Activated CD4-positive, alpha-beta T cell treated with anti-CD3 and anti-CD28 coated beads, Interleukin-2, amount 10 ng/mL, durations not matched to agents 7 days and 5 days (primary cell): ENCODE results near the gene PRXL2B. TPM values are rescaled to one million over a fixed set of nuclear protein-coding genes. Genes with fewer than 3 reads are reported as not detected.

Source experiments
- CTCF ChIA-PET: fragments of 350-600 bp; sonication (Branson Sonifier 250); formaldehyde crosslinking; loops from one replicate; lab custom pipeline; 2021; ENCODE audit warnings: antibody characterized with exemption; lab: Charles Lee
- POLR2A ChIA-PET: fragments of 350-600 bp; sonication (Branson Sonifier 250); formaldehyde crosslinking; loops from one replicate; lab custom pipeline; 2021; ENCODE audit warnings: antibody characterized with exemption; lab: Charles Lee
- DNase-seq: peaks from one replicate; pipeline ENCODE4 v3.0.0-alpha.2; 2020
- H3K27ac Mint-ChIP-seq: one replicate; pipeline ENCODE4 v1.8.0; 2021; ENCODE audit warnings: mild to moderate bottlenecking, moderate library complexity, mixed read lengths
- H3K27me3 Mint-ChIP-seq: one replicate; pipeline ENCODE4 v1.8.0; 2021; ENCODE audit warnings: mixed read lengths
- H3K36me3 Mint-ChIP-seq: one replicate; pipeline ENCODE4 v1.8.0; 2021; ENCODE audit warnings: low read depth, mixed read lengths
- H3K4me1 Mint-ChIP-seq: one replicate; pipeline ENCODE4 v1.8.0; 2021; ENCODE audit warnings: mixed read lengths
- H3K4me3 Mint-ChIP-seq: one replicate; pipeline ENCODE4 v1.8.0; 2021; ENCODE audit warnings: mild to moderate bottlenecking, moderate library complexity, mixed read lengths
- H3K9me3 Mint-ChIP-seq: one replicate; pipeline ENCODE4 v1.8.0; 2021; ENCODE audit warnings: mixed read lengths
- total RNA-seq, 2 experiments: library from RNA; stranded (reverse); gene quantifications; one replicate each; pipeline ENCODE4 v1.2.3, GENCODE V29; 2021

Gene PRXL2B
- total RNA-seq, 2 experiments from 2014 or later, result 25.2 to 33.3 TPM

GRCh38 chr1:2628933-2629626 is 42.5 kb downstream of the PRXL2B start:
- Mint-ChIP-seq H3K27ac (no peak overlapping the region), H3K9me3 (peaks cover 14% of the 10 kb centered on the region), H3K27me3 (peaks cover 35% of the 10 kb centered on the region), H3K36me3 (no peaks in the 10 kb centered on the region), H3K4me1 (no peaks in the 10 kb centered on the region), H3K4me3 (no peak overlapping the region)
- ChIA-PET CTCF (interaction anchor here (0.9 kb wide), 1 partner anchor 12 kb away, joined by 3 read pairs; no protein-coding TSS in a partner anchor), POLR2A (no interaction called here)
- no peak for DNase-seq

GRCh38 chr1:2629627-2630497 is 43.3 kb downstream of the PRXL2B start:
- Mint-ChIP-seq H3K36me3 (no peaks in the 10 kb centered on the region), H3K9me3 (peaks cover 14% of the 10 kb centered on the region), H3K4me1 (no peaks in the 10 kb centered on the region), H3K27me3 (peaks cover 35% of the 10 kb centered on the region), H3K4me3 (no peak overlapping the region), H3K27ac (no peak overlapping the region)
- POLR2A ChIA-PET, result no interaction called here
- no peak for DNase-seq
- CTCF ChIA-PET, result no interaction called here

GRCh38 chr1:2630498-2631135 is 44.0 kb downstream of the PRXL2B start:
- POLR2A ChIA-PET, result no interaction called here
- Mint-ChIP-seq H3K4me1 (no peaks in the 10 kb centered on the region), H3K4me3 (no peak overlapping the region), H3K36me3 (no peaks in the 10 kb centered on the region), H3K27ac (no peak overlapping the region), H3K9me3 (peaks cover 14% of the 10 kb centered on the region), H3K27me3 (peaks cover 34% of the 10 kb centered on the region)
- no peak for DNase-seq
- CTCF ChIA-PET, result no interaction called here

GRCh38 chr1:2631136-2632050 is 44.8 kb downstream of the PRXL2B start:
- no peak for DNase-seq
- POLR2A ChIA-PET, result no interaction called here
- Mint-ChIP-seq H3K9me3 (peaks cover 20% of the 10 kb centered on the region), H3K27ac (no peak overlapping the region), H3K4me3 (no peak overlapping the region), H3K36me3 (no peaks in the 10 kb centered on the region), H3K4me1 (no peaks in the 10 kb centered on the region), H3K27me3 (peaks cover 26% of the 10 kb centered on the region)
- CTCF ChIA-PET, result no interaction called here

- peaks cover 21% of the 10 kb centered on the region for H3K27me3 Mint-ChIP-seq
- POLR2A ChIA-PET, result no interaction called here
- H3K4me3 Mint-ChIP-seq, result no peak overlapping the region
- H3K36me3 Mint-ChIP-seq, result peaks cover 4% of the 10 kb centered on the region
- CTCF ChIA-PET, result no interaction called here
- H3K9me3 Mint-ChIP-seq, result peaks cover 26% of the 10 kb centered on the region
- H3K4me1 Mint-ChIP-seq, result no peaks in the 10 kb centered on the region
- no peak for DNase-seq
- H3K27ac Mint-ChIP-seq, result no peak overlapping the region
Measured at GRCh38 chr1:2632051-2632430, 45.5 kb downstream of the PRXL2B start.

- Mint-ChIP-seq H3K27me3 (peaks cover 15% of the 10 kb centered on the region), H3K9me3 (peaks cover 33% of the 10 kb centered on the region), H3K27ac (no peak within 1 kb of the TSS), H3K4me3 (no peak within 1 kb of the TSS), H3K4me1 (no peaks in the 10 kb centered on the region), H3K36me3 (peaks cover 5% of the 10 kb centered on the region)
- no peak for DNase-seq
- CTCF ChIA-PET, result interaction anchor here (1.2 kb wide), 1 partner anchor 9 kb away, joined by 3 read pairs; no protein-coding TSS in a partner anchor
- POLR2A ChIA-PET, result no interaction called here
Measured at GRCh38 chr1:2632561-2633361, 46.2 kb downstream of the PRXL2B start, which contains the start of gene MMEL1. TSS of gene MMEL1 (minus strand) at chr1:2633016. CDS start at chr1:2629484, 3,532 bp downstream.

GRCh38 chr1:2633366-2633935 is 46.9 kb downstream of the PRXL2B start:
- no peaks in the 10 kb centered on the region for H3K4me1 Mint-ChIP-seq
- CTCF ChIA-PET, result interaction anchor here (1.2 kb wide), 1 partner anchor 9 kb away, joined by 3 read pairs; no protein-coding TSS in a partner anchor
- peaks cover 35% of the 10 kb centered on the region for H3K9me3 Mint-ChIP-seq
- POLR2A ChIA-PET, result no interaction called here
- DNase-seq, result no peak
- H3K27me3 Mint-ChIP-seq, result peaks cover 14% of the 10 kb centered on the region
- no peak overlapping the region for H3K27ac Mint-ChIP-seq
- H3K4me3 Mint-ChIP-seq, result no peak overlapping the region
- H3K36me3 Mint-ChIP-seq, result peaks cover 5% of the 10 kb centered on the region

- no peak for DNase-seq
- no peak overlapping the region for H3K4me3 Mint-ChIP-seq
- CTCF ChIA-PET, result interaction anchor here (1.2 kb wide), 1 partner anchor 10 kb away, joined by 3 read pairs; no protein-coding TSS in a partner anchor
- peaks cover 14% of the 10 kb centered on the region for H3K27me3 Mint-ChIP-seq
- peaks cover 35% of the 10 kb centered on the region for H3K9me3 Mint-ChIP-seq
- POLR2A ChIA-PET, result no interaction called here
- H3K36me3 Mint-ChIP-seq, result peaks cover 5% of the 10 kb centered on the region
- no peak overlapping the region for H3K27ac Mint-ChIP-seq
- H3K4me1 Mint-ChIP-seq, result no peaks in the 10 kb centered on the region
Measured at GRCh38 chr1:2633936-2634491, 47.4 kb downstream of the PRXL2B start.

GRCh38 chr1:2635361-2636010 is 48.9 kb downstream of the PRXL2B start:
- POLR2A ChIA-PET, result interaction anchor here (0.6 kb wide), 1 partner anchor 730 kb away, joined by 4 read pairs; no protein-coding TSS in a partner anchor

GRCh38 chr1:2636733-2637132 is 50.2 kb downstream of the PRXL2B start:
- H3K4me3 Mint-ChIP-seq, result no peak overlapping the region
- no peaks in the 10 kb centered on the region for H3K27me3 Mint-ChIP-seq
- no peaks in the 10 kb centered on the region for H3K4me1 Mint-ChIP-seq
- H3K27ac Mint-ChIP-seq, result no peak overlapping the region
- no peak for DNase-seq
- ChIA-PET POLR2A (interaction anchor here (0.6 to 0.7 kb wide), 2 partner anchors 223 to 442 kb away, joined by 3 read pairs; no protein-coding TSS in a partner anchor), CTCF (no interaction called here)
- H3K36me3 Mint-ChIP-seq, result peaks cover 5% of the 10 kb centered on the region
- peaks cover 22% of the 10 kb centered on the region for H3K9me3 Mint-ChIP-seq

More at GRCh38 chr1:2635361-2636010, 48.9 kb downstream of the PRXL2B start:
- H3K27me3 Mint-ChIP-seq, result peaks cover 4% of the 10 kb centered on the region
- H3K9me3 Mint-ChIP-seq, result peaks cover 26% of the 10 kb centered on the region
- H3K4me1 Mint-ChIP-seq, result no peaks in the 10 kb centered on the region
- CTCF ChIA-PET, result interaction anchor here (0.6 kb wide), 1 partner anchor 1539 kb away, joined by 4 read pairs; no protein-coding TSS in a partner anchor
- no peak for DNase-seq
- H3K4me3 Mint-ChIP-seq, result no peak overlapping the region
- H3K36me3 Mint-ChIP-seq, result peaks cover 5% of the 10 kb centered on the region
- H3K27ac Mint-ChIP-seq, result no peak overlapping the region
